Medulla oblongata (tissue), 1 donor: ENCODE data around the gene PPFIA2.
"Not testable (repeated sequence)": the region's sequence is repeated elsewhere in the genome, so short reads cannot be mapped to it uniquely, and the experiment has no call there.

Experiments used
- DNase-seq: peaks from one replicate; pipeline ENCODE4 v3.0.0-alpha.2; 2015; ENCODE audit errors: extremely low spot score

PPFIA2 gene

GRCh38 chr12:81668475-81668874 is 90.7 kb downstream of the PPFIA2 start:
- peak; percentile 33 for DNase-seq

- DNase-seq = not testable (repeated sequence)
These were observed 99.8 kb downstream of the PPFIA2 start for GRCh38 chr12:81659310-81659709.

- peak; percentile 69 for DNase-seq
These were observed 114.6 kb downstream of the PPFIA2 start for GRCh38 chr12:81644503-81644902.

GRCh38 chr12:81639196-81639595 is 120.0 kb downstream of the PPFIA2 start:
- DNase-seq = no peak

GRCh38 chr12:81633127-81633526 is 126.0 kb downstream of the PPFIA2 start:
- DNase-seq = no peak

- DNase-seq = peak; percentile 81
These were observed 131.6 kb downstream of the PPFIA2 start for GRCh38 chr12:81627336-81628189.

GRCh38 chr12:81626406-81626805 is 132.7 kb downstream of the PPFIA2 start:
- DNase-seq = no peak

- no peak for DNase-seq
These were observed 141.2 kb downstream of the PPFIA2 start for GRCh38 chr12:81617915-81618314.

- DNase-seq = no peak
These were observed 144.0 kb downstream of the PPFIA2 start for GRCh38 chr12:81615026-81615588.

GRCh38 chr12:81610955-81611889 is 147.9 kb downstream of the PPFIA2 start:
- DNase-seq = no peak

- DNase-seq = peak; percentile 6
These were observed 161.1 kb downstream of the PPFIA2 start for GRCh38 chr12:81597928-81598604.

- DNase-seq = no peak
These were observed 162.6 kb downstream of the PPFIA2 start for GRCh38 chr12:81596558-81596957.

GRCh38 chr12:81591256-81591655 is 167.9 kb downstream of the PPFIA2 start:
- no peak for DNase-seq

- not testable (repeated sequence) for DNase-seq
These were observed 168.4 kb downstream of the PPFIA2 start for GRCh38 chr12:81590703-81591102.

- no peak for DNase-seq
These were observed 170.7 kb downstream of the PPFIA2 start for GRCh38 chr12:81588235-81589008.

GRCh38 chr12:81585787-81586186 is 173.4 kb downstream of the PPFIA2 start:
- no peak for DNase-seq

- no peak for DNase-seq
These were observed 185.9 kb downstream of the PPFIA2 start for GRCh38 chr12:81573228-81573627.

- no peak for DNase-seq
These were observed 186.7 kb downstream of the PPFIA2 start for GRCh38 chr12:81572411-81572810.

GRCh38 chr12:81570234-81570633 is 188.9 kb downstream of the PPFIA2 start:
- DNase-seq = no peak

GRCh38 chr12:81564237-81564636 is 194.9 kb downstream of the PPFIA2 start:
- DNase-seq = no peak

- no peak for DNase-seq
These were observed 201.1 kb downstream of the PPFIA2 start for GRCh38 chr12:81558031-81558430.
